Measurements from ENCODE around the gene DUSP14. TPM values are rescaled to one million over a fixed set of nuclear protein-coding genes. Genes with fewer than 3 reads are reported as not detected.
A peak's percentile ranks its signal among the peaks of the same experiment; 100 is the strongest.

The DUSP14 gene
- total RNA-seq, 1 donor from 2014 or later, result 17.3 TPM

DNA sequence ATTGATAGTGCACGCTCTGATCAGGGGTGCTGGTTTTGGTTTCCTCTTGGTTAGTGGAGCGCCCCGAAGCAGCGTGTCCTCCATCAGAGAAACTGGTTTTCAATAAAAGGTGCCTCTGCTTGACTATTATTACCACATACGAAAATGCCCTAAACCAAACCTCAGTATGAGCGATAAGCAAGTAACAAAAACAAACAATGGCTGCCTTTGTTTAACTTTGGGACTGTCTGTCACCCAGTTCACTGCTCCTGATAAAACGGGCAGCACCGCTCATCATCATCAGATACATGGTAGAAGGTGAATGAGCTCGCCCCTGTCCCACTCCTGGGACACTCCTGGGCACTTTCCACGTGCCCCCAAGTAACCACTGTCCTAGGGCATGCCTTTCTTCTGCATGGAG, 24.0 kb downstream of the DUSP14 start:
- Histone ChIP-seq H3K9me3 (ENCODE audit: low read depth) (no peaks in the 10 kb centered on the region), H3K79me2 (ENCODE audit: low read depth) (no peaks in the 10 kb centered on the region), H3F3A (ENCODE audit: low read depth) (peaks cover 6% of the 10 kb centered on the region), H2AFZ (replicated peaks) (no peak overlapping the region), H3K36me3 (no peaks in the 10 kb centered on the region), H3K9ac (no peak overlapping the region), H3K27ac (no peak overlapping the region), H3K4me3 (no peak overlapping the region), H3K4me1 (no peaks in the 10 kb centered on the region), H4K20me1 (ENCODE audit: low read depth) (no peaks in the 10 kb centered on the region), H3K4me2 (no peak overlapping the region), H3K27me3 (no peaks in the 10 kb centered on the region)
- Mint-ChIP-seq H3K9me3 (no peaks in the 10 kb centered on the region), H3K36me3 (peaks cover 19% of the 10 kb centered on the region), H3K4me3 (no peak overlapping the region), H3K27me3 (ENCODE audit: insufficient read depth, low read depth) (peaks cover 4% of the 10 kb centered on the region), H3K4me1 (peaks cover 27% of the 10 kb centered on the region), H3K27ac (no peak overlapping the region)
- TF ChIP-seq EZH2phosphoT487 (IDR thresholded peaks at IDR 0.05) (no peak), EZH2 (IDR thresholded peaks at IDR 0.05) (no peak)
- TF ChIP-seq, protein P1, sequence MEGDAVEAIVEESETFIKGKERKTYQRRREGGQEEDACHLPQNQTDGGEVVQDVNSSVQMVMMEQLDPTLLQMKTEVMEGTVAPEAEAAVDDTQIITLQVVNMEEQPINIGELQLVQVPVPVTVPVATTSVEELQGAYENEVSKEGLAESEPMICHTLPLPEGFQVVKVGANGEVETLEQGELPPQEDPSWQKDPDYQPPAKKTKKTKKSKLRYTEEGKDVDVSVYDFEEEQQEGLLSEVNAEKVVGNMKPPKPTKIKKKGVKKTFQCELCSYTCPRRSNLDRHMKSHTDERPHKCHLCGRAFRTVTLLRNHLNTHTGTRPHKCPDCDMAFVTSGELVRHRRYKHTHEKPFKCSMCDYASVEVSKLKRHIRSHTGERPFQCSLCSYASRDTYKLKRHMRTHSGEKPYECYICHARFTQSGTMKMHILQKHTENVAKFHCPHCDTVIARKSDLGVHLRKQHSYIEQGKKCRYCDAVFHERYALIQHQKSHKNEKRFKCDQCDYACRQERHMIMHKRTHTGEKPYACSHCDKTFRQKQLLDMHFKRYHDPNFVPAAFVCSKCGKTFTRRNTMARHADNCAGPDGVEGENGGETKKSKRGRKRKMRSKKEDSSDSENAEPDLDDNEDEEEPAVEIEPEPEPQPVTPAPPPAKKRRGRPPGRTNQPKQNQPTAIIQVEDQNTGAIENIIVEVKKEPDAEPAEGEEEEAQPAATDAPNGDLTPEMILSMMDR (IDR thresholded peaks at IDR 0.05), result no peak
- DNase-seq (ENCODE audit: low spot score), result no peak

GRCh38 chr17:37516127-37516571, 26.5 kb downstream of the DUSP14 start:
- Mint-ChIP-seq H3K4me3 (peak overlapping the region; percentile 52), H3K9me3 (no peaks in the 10 kb centered on the region), H3K27ac (peak overlapping the region; percentile 90), H3K27me3 (ENCODE audit: insufficient read depth, low read depth) (peaks cover 5% of the 10 kb centered on the region), H3K36me3 (peaks cover 22% of the 10 kb centered on the region), H3K4me1 (peaks cover 27% of the 10 kb centered on the region)
- H3K4me1 ChIP-seq, result no peaks in the 10 kb centered on the region
- H3K4me2 ChIP-seq, result no peak overlapping the region
- no peaks in the 10 kb centered on the region for H4K20me1 ChIP-seq (ENCODE audit: low read depth)
- H3K36me3 ChIP-seq, result no peaks in the 10 kb centered on the region
- H3K27me3 ChIP-seq, result no peaks in the 10 kb centered on the region
- peaks cover 6% of the 10 kb centered on the region for H3F3A ChIP-seq (ENCODE audit: low read depth)
- H3K27ac ChIP-seq, result no peak overlapping the region
- H2AFZ ChIP-seq (replicated peaks), result no peak overlapping the region
- H3K4me3 ChIP-seq, result no peak overlapping the region
- H3K79me2 ChIP-seq (ENCODE audit: low read depth), result no peaks in the 10 kb centered on the region
- H3K9me3 ChIP-seq (ENCODE audit: low read depth), result no peaks in the 10 kb centered on the region
- no peak overlapping the region for H3K9ac ChIP-seq
- TF ChIP-seq, protein P1 (IDR thresholded peaks at IDR 0.05), result no peak
- TF ChIP-seq EZH2 (IDR thresholded peaks at IDR 0.05), result no peak
- no peak for TF ChIP-seq EZH2phosphoT487 (IDR thresholded peaks at IDR 0.05)
- DNase-seq (ENCODE audit: low spot score), result no peak

DNA sequence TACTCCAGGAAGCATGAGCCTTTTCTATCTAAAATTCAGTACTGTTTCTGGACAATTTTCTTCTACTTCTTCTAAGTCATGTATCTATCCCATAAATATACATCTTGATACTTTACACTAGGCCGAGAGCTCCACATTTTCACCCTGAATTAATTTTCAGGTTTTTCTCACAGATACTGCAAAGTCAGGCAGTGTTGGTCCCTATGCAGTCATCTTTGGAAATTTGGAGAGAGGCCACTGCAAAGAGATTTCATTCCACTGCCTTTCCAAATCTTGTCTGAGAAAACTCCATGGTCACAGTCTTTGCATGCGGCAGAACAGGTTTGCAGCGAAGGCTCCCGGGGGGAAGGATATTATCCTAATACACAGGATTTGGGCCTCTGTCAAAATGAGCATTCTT, 28.2 kb downstream of the DUSP14 start:
- no peaks in the 10 kb centered on the region for H4K20me1 ChIP-seq (ENCODE audit: low read depth)
- DNase-seq (ENCODE audit: low spot score), result no peak
- Mint-ChIP-seq H3K27me3 (ENCODE audit: insufficient read depth, low read depth) (peaks cover 5% of the 10 kb centered on the region), H3K4me1 (peaks cover 27% of the 10 kb centered on the region), H3K36me3 (peaks cover 20% of the 10 kb centered on the region), H3K9me3 (no peaks in the 10 kb centered on the region), H3K27ac (peak overlapping the region; percentile 23), H3K4me3 (no peak overlapping the region)
- H3F3A ChIP-seq (ENCODE audit: low read depth), result no peaks in the 10 kb centered on the region
- no peaks in the 10 kb centered on the region for H3K9me3 ChIP-seq (ENCODE audit: low read depth)
- H3K4me1 ChIP-seq, result no peaks in the 10 kb centered on the region
- H3K9ac ChIP-seq, result no peak overlapping the region
- no peak overlapping the region for H3K4me2 ChIP-seq
- H3K4me3 ChIP-seq, result no peak overlapping the region
- TF ChIP-seq, protein P1 (IDR thresholded peaks at IDR 0.05), result no peak
- TF ChIP-seq EZH2 (IDR thresholded peaks at IDR 0.05), result no peak
- H3K36me3 ChIP-seq, result no peaks in the 10 kb centered on the region
- H3K27ac ChIP-seq, result no peak overlapping the region
- no peaks in the 10 kb centered on the region for H3K27me3 ChIP-seq
- H3K79me2 ChIP-seq (ENCODE audit: low read depth), result no peaks in the 10 kb centered on the region
- H2AFZ ChIP-seq (replicated peaks), result no peak overlapping the region
